GM12801 (cell line): Measurements from ENCODE around the gene GRM5.

Experiments used
- TF ChIP-seq, protein P1 (sequence below): IDR thresholded peaks from one replicate; pipeline ENCODE4 v1.5.1; 2011; ENCODE audit warnings: control low read depth; ENCODE audit not compliant: insufficient read length; ENCODE audit errors: extremely low read depth

GRM5 gene

DNA sequence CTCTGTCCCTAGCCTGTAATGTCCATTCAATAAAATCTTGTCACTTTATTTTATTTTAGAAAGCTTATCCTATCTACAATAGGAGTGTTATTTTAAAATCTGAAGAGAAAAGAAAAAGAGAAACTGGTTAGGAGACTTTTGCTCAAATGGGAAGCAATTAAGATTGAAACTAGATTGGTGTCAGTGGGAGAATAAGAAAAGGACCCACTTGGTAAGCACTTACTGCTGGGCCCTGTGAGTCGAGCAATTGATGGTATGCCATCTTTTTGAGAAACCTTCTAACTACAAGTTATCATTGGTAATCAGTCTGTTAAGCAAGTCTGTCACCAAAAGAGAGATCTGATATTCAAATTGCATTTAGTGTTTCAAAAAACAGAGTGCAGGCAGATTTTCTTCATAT, 258.4 kb downstream of the GRM5 start:
- TF ChIP-seq, protein P1, sequence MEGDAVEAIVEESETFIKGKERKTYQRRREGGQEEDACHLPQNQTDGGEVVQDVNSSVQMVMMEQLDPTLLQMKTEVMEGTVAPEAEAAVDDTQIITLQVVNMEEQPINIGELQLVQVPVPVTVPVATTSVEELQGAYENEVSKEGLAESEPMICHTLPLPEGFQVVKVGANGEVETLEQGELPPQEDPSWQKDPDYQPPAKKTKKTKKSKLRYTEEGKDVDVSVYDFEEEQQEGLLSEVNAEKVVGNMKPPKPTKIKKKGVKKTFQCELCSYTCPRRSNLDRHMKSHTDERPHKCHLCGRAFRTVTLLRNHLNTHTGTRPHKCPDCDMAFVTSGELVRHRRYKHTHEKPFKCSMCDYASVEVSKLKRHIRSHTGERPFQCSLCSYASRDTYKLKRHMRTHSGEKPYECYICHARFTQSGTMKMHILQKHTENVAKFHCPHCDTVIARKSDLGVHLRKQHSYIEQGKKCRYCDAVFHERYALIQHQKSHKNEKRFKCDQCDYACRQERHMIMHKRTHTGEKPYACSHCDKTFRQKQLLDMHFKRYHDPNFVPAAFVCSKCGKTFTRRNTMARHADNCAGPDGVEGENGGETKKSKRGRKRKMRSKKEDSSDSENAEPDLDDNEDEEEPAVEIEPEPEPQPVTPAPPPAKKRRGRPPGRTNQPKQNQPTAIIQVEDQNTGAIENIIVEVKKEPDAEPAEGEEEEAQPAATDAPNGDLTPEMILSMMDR, result no peak

DNA sequence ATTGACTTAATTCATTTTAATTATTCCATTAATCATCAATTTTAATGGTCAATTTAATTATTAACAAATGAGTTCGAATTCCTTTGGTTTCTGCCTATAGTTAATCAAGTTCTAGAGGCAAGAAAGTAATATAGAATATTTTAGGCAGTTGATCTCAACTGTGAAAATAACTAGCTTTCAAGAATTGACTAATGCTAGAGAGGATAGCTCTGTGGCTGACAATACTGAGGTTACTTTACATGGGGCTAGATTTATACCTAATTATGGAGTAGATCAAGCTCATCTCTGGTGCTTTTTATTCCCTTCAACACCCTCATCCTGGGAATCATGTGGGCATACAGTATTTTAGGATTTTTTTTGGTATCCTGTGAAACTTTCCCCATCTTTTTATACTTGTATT, 259.4 kb downstream of the GRM5 start:
- TF ChIP-seq, protein P1, result no peak

DNA sequence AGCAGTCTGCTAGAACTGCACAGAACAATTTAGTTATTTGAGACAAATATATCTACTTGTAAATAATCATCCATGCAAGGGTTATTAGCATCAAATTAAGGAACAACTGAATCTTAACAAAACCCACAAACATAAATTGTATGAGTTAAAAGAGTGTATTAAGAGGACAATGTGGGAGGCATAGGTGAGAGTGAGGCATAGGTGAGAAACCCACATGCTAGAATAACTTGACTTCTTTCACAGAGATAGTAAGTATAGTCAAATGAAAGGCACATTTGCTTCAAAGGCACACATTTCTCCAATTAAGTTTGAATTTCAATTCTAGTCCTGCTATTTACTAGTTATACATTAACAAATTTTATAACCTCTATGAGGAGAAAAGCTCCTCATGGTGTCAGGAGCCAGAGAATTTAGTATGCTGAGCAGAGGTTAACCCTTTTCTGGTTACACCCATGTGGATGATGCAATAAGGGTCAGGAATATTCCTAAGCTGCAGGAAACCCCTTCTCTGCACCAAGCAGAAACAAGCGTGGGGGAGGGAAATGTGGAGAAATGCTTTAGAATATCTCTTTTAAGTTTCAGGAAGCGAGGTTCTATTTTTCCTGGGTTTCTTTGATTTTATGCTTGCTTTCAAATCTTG, 264.2 kb downstream of the GRM5 start:
- TF ChIP-seq, protein P1, result no peak

DNA sequence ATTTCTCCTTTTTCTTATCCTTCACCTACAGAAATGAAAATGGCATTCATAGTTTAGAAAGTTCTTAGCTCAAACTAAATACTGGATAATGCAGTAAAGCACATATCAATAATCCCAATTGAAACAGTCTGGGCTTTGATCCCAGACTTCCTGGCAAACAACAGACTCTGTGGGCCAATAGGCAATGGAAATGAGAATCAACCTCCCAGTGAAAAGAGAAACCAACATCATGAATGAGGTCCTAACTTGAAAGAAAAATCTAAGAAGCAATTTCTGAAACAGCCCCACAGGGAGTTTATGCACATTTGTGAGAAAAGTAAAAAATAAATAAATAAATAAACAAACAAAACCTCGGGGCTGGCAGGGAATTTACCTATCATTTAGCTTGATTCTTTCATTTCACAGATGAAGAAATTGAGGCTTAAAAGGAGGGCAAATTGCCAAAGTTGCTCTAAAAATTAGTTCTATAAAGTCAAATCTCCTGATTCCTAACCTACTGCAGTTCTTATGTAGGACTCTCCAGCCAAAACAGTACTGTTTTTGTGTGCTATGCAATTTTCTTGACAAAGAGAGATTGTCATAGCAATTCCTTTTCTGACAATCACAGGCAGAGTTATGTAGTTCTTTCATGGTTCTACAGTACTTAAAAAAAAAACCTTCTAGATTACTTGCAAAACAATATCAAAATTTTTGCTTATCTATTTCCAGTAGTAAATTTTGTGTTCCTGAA, 265.8 kb downstream of the GRM5 start:
- TF ChIP-seq, protein P1, result no peak

DNA sequence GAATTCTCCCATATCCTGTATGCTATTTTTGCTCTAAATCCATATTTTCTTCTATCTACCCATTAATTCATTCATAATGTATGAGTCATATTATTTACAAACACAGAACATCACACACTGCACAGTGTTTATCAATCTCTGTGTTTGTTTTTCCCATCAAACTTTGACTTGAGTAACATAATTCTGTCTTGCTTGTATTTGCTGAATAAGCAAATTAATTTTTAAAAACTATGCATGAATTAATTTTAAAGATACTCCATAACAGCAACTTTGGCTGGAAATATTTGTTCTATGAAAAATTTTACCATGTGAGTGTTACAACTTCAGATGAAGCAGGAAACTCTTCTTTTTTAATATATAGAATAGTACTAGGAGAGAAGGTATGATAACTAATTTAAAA, 275.6 kb downstream of the GRM5 start:
- TF ChIP-seq, protein P1, result no peak

DNA sequence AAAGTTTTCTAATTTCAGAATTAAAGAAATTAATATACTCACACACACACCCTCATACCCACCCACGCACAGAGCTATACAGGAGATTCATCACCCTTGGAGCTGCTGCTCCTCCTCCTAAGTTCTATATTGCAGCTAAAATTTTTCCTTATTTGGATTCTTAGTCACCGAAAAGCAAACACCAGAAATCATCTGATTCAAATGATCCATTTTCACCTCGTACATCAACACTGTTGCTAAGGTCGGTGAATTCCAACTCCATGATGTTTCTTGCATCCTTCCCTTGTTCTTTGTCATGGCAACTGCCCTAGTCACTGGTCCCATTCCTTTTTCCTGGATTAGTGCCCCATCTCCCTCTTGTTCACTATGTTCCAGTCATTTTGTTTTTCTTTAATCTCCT, 286.2 kb downstream of the GRM5 start:
- TF ChIP-seq, protein P1, result no peak

DNA sequence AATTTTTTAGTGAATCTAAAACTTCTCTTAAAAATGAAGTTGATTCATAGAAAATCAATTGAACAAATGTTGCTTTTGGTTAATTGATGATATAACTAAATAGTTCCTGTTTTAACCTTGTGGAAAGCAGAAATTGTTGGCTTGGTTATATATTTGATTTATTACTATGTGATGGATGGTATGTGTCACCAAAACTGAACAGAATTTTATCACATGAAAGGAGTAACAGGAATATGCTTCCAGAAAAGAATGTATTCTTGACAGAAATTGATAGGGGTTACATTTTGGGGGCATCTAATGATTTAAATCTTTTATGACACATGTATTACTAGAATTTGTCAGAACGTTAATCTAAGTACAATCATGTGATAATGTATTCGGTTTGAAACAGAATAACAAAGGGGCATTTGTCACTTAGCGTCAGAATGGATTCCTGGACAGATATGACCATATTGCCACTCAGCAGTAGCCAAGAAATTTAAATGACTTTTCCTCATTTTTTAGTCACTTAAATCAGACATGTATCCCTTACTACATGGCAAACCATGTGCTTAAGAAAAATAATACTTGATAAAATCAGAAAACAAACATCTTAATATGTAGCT, 295.2 kb downstream of the GRM5 start:
- TF ChIP-seq, protein P1, result no peak
